ENCODE measurements around the gene MAP1S. TPM values are rescaled to one million over a fixed set of nuclear protein-coding genes. Genes with fewer than 3 reads are reported as not detected.

MAP1S gene
- total RNA-seq, 1 donor from 2014 or later, result 63.1 TPM

DNA sequence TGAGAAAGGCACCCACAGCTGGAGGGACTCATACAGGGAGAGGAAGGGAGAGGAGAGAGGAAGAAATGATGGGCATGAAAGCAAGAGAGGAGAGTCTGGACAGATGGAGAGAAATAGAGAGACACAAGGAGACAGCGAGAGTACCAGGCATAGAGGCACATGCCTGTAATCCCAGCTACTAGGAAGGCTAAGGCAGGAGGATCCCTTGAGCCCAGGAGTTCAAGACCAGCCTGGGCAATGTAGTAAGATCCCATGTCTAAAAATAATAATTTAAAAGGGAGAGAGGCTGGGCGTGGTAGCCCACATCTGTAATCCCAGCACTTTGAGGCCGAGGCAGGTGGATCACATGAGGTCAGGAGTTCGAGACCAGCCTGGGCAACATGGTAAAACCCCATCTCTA, 40.4 kb upstream of the MAP1S start:
- Mint-ChIP-seq H3K9me3 (ENCODE audit: unreplicated experiment) (no peaks in the 10 kb centered on the region), H3K27ac (ENCODE audit: unreplicated experiment) (peak overlapping the region; percentile 23), H3K4me1 (ENCODE audit: unreplicated experiment) (peaks cover 22% of the 10 kb centered on the region), H3K27me3 (ENCODE audit: unreplicated experiment) (peaks cover 2% of the 10 kb centered on the region), H3K36me3 (ENCODE audit: unreplicated experiment) (no peaks in the 10 kb centered on the region), H3K4me3 (ENCODE audit: unreplicated experiment) (no peak overlapping the region)
- no peak for DNase-seq (ENCODE audit: extremely low spot score, unreplicated experiment)
- TF ChIP-seq, protein P1, sequence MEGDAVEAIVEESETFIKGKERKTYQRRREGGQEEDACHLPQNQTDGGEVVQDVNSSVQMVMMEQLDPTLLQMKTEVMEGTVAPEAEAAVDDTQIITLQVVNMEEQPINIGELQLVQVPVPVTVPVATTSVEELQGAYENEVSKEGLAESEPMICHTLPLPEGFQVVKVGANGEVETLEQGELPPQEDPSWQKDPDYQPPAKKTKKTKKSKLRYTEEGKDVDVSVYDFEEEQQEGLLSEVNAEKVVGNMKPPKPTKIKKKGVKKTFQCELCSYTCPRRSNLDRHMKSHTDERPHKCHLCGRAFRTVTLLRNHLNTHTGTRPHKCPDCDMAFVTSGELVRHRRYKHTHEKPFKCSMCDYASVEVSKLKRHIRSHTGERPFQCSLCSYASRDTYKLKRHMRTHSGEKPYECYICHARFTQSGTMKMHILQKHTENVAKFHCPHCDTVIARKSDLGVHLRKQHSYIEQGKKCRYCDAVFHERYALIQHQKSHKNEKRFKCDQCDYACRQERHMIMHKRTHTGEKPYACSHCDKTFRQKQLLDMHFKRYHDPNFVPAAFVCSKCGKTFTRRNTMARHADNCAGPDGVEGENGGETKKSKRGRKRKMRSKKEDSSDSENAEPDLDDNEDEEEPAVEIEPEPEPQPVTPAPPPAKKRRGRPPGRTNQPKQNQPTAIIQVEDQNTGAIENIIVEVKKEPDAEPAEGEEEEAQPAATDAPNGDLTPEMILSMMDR (IDR thresholded peaks at IDR 0.05), result no peak

DNA sequence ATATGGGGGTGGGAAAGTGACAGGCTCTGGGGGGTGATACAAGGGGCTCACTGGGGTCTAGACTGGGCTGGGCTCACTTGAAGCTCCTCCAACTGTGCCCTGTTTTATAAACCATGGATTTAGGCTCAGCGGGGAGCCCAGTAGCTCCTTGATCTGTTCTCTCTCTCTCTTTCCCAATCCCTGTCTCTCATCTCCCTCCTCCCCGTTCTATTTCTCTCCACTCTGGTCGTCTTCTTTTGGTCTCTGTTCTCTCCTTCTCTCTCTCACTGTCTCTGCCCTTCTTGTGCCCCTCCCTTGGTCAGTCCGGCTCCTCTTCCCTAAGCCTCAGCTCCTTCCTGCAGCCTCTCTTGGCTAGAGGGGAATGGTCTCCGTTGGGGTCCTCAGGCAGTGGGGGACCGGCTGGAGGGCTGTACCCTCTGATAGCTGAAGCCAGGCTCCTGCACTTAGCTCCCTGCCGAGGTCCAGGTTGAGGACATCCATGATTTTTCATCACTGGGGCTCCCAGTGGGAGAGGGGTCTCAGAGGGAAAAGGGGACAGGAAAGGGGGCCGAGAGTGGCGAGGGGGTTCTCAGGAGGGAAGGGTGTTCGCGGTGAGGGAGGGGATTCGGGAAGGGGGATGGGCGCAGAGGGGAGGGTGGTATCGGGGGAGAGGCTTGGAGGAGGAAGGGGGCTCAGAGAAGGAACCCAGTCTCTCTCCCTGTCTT, 39.6 kb upstream of the MAP1S start:
- Mint-ChIP-seq H3K9me3 (ENCODE audit: unreplicated experiment) (no peaks in the 10 kb centered on the region), H3K4me1 (ENCODE audit: unreplicated experiment) (peaks cover 21% of the 10 kb centered on the region), H3K4me3 (ENCODE audit: unreplicated experiment) (peak overlapping the region; percentile 57), H3K27me3 (ENCODE audit: unreplicated experiment) (peaks cover 2% of the 10 kb centered on the region), H3K27ac (ENCODE audit: unreplicated experiment) (peak overlapping the region; percentile 70), H3K36me3 (ENCODE audit: unreplicated experiment) (no peaks in the 10 kb centered on the region)
- no peak for DNase-seq (ENCODE audit: extremely low spot score, unreplicated experiment)
- TF ChIP-seq, protein P1 (IDR thresholded peaks at IDR 0.05), result no peak

DNA sequence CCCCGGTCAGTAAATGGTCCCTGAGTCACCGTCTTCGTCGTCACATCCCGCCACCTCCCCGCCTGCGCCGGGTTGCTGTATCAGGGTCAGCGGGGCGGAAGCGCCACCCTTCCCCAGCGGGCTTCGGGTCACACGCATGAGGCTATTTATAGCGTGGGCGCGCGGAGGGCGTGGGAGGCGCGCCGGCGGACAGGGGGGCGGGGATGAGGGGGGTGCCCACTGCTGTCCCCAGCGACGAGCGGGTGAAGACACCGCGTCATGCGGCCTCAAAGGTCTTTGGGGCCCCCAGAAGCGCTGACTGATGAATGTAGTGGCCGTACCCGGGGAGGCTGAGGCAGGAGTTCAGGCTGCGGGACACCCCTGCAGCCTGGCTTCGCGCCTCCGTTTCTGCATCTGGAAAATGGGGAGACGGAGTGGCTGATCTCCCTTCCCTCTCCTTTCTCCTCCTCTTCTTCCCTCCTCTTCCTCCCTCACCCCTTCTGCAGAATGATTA, 39.0 kb upstream of the MAP1S start:
- Mint-ChIP-seq H3K27me3 (ENCODE audit: unreplicated experiment) (peaks cover 2% of the 10 kb centered on the region), H3K4me1 (ENCODE audit: unreplicated experiment) (peaks cover 21% of the 10 kb centered on the region), H3K9me3 (ENCODE audit: unreplicated experiment) (no peaks in the 10 kb centered on the region), H3K4me3 (ENCODE audit: unreplicated experiment) (peak overlapping the region; percentile 57), H3K27ac (ENCODE audit: unreplicated experiment) (peak overlapping the region; percentile 70), H3K36me3 (ENCODE audit: unreplicated experiment) (no peaks in the 10 kb centered on the region)
- peak; percentile 91 for DNase-seq (ENCODE audit: extremely low spot score, unreplicated experiment)
- TF ChIP-seq, protein P1 (IDR thresholded peaks at IDR 0.05), result no peak

DNA sequence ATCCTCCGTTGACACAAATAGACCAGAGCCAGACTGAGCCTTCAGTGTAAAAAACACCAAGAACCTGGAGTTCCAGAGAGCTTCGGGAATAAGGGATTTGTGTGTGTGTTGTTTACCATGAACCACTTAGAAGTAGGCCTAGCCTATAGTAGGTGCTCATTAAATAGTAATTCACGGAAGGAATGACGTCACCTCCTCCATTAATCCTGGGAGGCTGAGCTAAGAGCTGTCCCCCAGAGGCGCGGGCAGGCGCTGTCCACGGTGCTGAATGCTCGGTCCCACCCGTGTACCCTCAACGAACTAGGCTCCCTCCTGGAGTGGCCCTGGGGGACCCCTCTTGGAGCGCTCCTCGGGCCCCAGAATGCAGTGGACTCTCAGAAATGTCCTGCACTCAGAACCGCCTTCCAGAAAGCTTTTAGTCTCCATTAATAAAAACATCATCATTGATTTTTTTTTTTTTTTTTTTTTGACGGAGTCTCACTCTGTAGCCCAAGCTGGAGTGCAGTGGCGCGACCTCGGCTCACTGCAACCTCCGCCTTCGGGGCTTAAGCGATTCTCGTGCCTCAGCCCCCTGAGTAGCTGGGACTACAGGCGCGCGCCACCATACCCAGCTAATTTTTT, 37.7 kb upstream of the MAP1S start:
- no peak overlapping the region for H3K4me3 Mint-ChIP-seq (ENCODE audit: unreplicated experiment)
- H3K27me3 Mint-ChIP-seq (ENCODE audit: unreplicated experiment), result no peaks in the 10 kb centered on the region
- TF ChIP-seq, protein P1 (IDR thresholded peaks at IDR 0.05), result no peak
- no peaks in the 10 kb centered on the region for H3K36me3 Mint-ChIP-seq (ENCODE audit: unreplicated experiment)
- peaks cover 28% of the 10 kb centered on the region for H3K4me1 Mint-ChIP-seq (ENCODE audit: unreplicated experiment)
- H3K9me3 Mint-ChIP-seq (ENCODE audit: unreplicated experiment), result no peaks in the 10 kb centered on the region
- no peak for DNase-seq (ENCODE audit: extremely low spot score, unreplicated experiment)
- no peak overlapping the region for H3K27ac Mint-ChIP-seq (ENCODE audit: unreplicated experiment)

DNA sequence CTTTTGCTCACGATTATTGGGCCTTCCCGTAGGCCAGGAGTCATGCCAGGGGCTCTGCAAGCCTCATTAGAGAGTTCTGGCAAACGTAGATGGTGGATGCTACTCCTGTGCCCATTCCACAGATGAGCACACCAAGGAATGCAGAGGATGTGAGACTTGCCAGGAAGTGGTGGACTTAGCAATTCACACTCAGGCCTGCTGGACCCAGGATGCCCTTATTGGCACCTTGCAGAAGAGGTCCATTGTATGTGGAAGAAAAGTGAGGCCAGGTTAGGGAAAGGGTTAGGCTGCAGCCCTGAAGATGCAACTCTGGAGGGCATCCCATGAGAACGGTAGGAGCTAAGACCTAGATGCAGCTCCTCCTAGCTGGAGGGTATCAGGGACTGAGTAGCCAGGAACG, 37.0 kb upstream of the MAP1S start:
- no peak for DNase-seq (ENCODE audit: extremely low spot score, unreplicated experiment)
- H3K27ac Mint-ChIP-seq (ENCODE audit: unreplicated experiment), result no peak overlapping the region
- H3K36me3 Mint-ChIP-seq (ENCODE audit: unreplicated experiment), result no peaks in the 10 kb centered on the region
- H3K4me3 Mint-ChIP-seq (ENCODE audit: unreplicated experiment), result no peak overlapping the region
- H3K27me3 Mint-ChIP-seq (ENCODE audit: unreplicated experiment), result no peaks in the 10 kb centered on the region
- no peaks in the 10 kb centered on the region for H3K9me3 Mint-ChIP-seq (ENCODE audit: unreplicated experiment)
- H3K4me1 Mint-ChIP-seq (ENCODE audit: unreplicated experiment), result peaks cover 32% of the 10 kb centered on the region
- TF ChIP-seq, protein P1 (IDR thresholded peaks at IDR 0.05), result no peak
